D721Med (cell line): ENCODE data around the gene HIP1.
"Not testable (repeated sequence)": the region's sequence is repeated elsewhere in the genome, so short reads cannot be mapped to it uniquely, and the experiment has no call there.

Experiments used
- DNase-seq: peaks from one replicate; pipeline ENCODE4 v3.0.0; 2011; ENCODE audit warnings: low spot score; ENCODE audit not compliant: insufficient read length
- FAIRE-seq: peaks from 2 replicates; lab custom pipeline; 2011; peaks lifted over from hg19 to GRCh38; lab: Jason Lieb, UNC
- TF ChIP-seq, protein P1 (sequence below): IDR thresholded peaks from 2 replicates; pipeline ENCODE4 v1.5.1; 2012; ENCODE audit warnings: mild to moderate bottlenecking, control low read depth; ENCODE audit not compliant: insufficient read depth; ENCODE audit errors: missing control alignments

The HIP1 gene

DNA sequence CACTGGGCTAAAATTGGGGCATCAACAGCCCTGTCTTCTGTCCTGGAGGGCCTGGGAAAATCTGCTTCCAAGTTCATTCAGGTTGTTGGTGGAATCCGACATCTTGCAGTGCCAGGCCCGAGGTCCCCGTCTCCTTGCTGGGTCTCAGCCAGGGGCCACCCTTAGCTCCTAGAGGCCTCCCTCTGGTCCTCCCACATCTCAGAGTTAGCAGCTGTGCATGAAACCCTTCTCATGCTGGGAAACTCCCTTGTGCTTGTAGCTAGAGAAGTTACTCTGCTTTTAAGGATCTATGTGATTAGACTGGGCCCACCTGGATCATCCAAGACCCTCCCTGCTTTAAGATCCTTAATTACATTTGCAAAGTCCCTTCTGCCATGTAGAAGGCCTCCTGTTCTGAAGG lies 15.3 kb downstream of the HIP1 start:
- FAIRE-seq (no peak), DNase-seq (no peak)
- TF ChIP-seq, protein P1, sequence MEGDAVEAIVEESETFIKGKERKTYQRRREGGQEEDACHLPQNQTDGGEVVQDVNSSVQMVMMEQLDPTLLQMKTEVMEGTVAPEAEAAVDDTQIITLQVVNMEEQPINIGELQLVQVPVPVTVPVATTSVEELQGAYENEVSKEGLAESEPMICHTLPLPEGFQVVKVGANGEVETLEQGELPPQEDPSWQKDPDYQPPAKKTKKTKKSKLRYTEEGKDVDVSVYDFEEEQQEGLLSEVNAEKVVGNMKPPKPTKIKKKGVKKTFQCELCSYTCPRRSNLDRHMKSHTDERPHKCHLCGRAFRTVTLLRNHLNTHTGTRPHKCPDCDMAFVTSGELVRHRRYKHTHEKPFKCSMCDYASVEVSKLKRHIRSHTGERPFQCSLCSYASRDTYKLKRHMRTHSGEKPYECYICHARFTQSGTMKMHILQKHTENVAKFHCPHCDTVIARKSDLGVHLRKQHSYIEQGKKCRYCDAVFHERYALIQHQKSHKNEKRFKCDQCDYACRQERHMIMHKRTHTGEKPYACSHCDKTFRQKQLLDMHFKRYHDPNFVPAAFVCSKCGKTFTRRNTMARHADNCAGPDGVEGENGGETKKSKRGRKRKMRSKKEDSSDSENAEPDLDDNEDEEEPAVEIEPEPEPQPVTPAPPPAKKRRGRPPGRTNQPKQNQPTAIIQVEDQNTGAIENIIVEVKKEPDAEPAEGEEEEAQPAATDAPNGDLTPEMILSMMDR: no peak

DNA sequence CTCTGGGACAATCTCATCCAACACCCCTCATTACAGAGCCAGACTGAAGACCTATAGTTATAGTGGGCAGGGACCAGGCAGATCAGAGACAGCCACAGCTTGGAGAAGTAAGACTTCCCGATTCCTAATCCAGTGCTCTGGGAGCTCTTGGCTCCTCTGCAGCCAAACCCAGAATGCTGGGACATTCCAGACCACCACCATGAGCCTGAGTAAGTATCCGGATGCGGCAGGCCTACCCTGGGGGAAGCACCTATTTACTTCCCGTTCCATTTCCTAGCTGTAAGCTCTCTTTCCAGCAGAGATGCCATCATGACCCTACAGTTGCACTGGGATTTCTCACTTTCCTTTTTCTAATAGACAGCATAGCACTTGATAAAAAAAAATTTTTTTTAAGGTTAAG lies 16.4 kb downstream of the HIP1 start:
- no peak for FAIRE-seq
- no peak for DNase-seq
- TF ChIP-seq, protein P1: no peak

DNA sequence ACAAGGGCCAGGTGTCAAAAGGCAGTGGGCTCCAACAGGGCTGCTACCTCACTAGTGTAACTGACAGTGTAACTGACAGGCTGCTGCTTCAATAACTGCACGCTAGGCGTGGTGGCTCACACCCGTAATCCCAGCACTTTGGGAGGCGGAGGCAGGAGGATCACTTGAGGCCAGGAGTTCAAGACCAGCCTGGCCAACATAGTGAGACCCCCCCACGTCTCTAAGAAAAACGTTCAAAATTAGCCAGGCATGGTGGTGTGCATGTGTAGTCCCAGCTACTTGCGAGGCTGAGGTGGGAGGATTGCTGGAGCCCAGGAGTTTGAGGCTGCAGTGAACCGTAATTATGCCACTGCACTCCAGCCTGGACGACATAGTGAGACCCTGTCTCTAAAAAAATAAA lies 16.8 kb downstream of the HIP1 start:
- not testable (repeated sequence) for DNase-seq, FAIRE-seq

DNA sequence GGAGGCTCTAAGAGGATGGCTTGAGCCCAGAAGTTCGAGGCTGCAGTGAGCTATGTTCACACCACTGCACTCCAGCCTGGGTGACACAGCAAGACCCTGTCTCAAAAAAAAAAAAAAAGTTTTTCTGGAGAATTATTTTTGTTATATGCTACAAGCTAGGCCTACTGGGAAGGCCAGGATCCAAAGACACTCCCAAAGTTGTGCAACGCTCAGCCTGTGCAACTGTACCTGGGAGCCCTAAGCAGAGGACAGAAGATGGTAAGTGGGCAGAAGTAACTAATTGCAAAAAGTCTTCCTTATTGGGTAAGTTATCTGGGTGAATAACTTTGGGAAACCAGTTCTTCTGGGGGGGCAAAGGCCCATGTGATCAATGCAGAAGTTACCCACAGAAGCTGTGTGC lies 17.3 kb downstream of the HIP1 start:
- FAIRE-seq (no peak), DNase-seq (no peak)
- TF ChIP-seq, protein P1: no peak

DNA sequence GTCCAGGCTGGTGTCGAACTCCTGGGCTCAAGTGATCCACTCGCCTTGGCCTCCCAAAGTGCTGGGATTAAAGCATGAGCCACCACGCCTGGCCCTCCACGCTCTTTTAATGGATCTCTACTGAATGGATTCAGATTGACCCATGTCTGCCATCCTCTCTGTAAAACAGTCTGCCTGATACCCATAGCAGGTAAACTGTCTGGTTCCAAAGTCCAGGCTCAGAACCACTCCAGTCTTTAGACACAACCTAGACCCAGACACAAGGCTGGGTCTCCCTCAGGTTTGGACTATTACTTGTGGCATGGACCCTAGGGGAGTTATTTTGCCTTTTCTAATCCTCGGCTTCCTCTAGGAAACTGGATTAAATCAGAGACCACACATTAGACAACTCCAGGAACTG lies 19.1 kb downstream of the HIP1 start:
- FAIRE-seq (no peak), DNase-seq (no peak)
- TF ChIP-seq, protein P1: no peak

DNA sequence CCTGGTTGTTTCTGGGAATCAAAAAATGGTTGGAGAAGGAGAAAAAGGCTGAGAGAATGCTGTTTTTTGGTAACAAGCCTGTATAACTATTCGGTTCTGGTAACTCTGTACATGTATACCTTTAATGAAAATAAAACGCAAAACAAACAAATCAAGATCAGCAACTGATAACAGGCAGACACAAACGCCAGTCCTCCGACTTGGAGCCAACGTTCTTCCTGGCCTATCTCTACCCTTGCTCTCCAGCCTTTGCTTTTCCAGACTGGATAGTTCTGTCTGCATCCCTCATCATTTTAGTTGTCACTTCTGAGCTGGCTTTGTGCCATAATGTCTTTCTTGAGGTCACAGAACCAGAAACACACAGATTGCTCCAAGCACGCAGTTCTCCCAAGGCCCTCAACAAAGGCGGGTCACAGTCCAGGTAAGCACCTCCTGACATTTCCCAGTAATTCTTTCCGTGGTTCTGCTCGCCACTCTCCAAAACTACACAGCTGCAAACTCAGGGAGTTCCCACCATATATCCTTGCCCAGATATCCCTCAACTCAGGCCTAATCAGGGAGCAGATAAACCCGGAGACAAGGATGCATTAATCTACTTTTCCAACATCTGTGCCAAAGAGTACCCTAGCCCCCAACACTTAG lies 20.2 kb downstream of the HIP1 start:
- no peak for FAIRE-seq
- TF ChIP-seq, protein P1: no peak

DNA sequence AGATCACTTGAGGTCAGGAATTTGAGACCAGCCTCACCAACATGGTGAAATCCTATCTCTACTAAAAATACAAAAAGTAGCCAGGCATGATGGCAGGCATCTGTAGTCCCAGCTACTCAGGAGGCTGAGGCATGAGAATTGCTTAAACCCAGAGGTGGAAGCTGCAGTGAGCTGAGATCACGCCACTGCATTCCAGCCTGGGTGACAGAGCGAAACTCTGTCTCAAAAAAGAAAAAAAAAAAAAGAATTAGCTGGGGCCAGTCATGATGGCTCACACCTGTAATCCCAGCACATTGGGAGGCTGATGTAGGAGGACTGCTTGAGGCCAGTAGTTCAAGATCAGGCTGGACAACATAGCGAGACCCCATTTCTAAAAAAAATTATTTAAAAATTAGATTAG lies 21.0 kb downstream of the HIP1 start:
- not testable (repeated sequence) for FAIRE-seq, DNase-seq

More for the DNA sequence above, 20.2 kb downstream of the HIP1 start:
- no peak for DNase-seq

DNA sequence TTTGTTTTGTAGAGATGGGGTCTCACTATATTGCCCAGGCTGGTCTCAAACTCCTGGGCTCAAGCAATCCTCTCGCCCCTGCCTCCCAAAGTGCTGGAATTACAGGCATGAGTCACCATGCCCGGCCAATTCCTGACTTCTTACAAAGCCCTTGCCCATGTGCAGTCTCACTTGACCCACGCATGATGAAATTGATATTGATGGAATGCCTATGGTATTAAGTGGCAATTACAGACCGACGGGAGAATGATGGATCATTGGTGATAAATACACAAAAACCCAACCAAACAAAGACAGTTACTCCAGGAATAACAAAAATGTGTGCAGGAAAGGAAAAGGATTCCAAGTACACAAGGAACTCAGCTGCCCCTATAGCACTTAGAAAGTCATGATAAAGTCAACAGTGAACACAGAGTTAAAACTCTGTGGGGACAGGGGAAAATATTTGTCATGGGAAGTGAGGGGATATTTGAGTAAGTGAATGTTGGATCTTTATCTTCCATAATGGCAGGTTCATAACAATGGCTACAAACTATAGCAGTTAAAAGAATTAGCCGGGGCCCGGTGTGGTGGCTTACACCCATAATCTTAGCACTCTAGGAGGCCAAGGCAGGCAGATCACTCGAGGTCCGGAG lies 21.6 kb downstream of the HIP1 start:
- FAIRE-seq (no peak), DNase-seq (no peak)
- TF ChIP-seq, protein P1: no peak
